K562 (cell line): Measurements from ENCODE around the gene TTC39B.

Experiments
- CTCF ChIP-seq, 3 experiments: IDR thresholded peaks in 2 of 3; conservative IDR thresholded peaks in 1 of 3; 2 replicates each; pipeline ENCODE4 v1.5.1; 2011 to 2012; ENCODE audit warnings: low read length in 3 of 3, mild to moderate bottlenecking in 3 of 3, control low read depth in 2 of 3, improper control_type of control experiment in 1 of 3, inconsistent platforms in 1 of 3, low read depth in 1 of 3, mixed read lengths in 1 of 3, moderate library complexity in 1 of 3; ENCODE audit not compliant: insufficient read depth in 2 of 3
- ZNF239 ChIP-seq: fragments of 250-450 bp; sonication (Bioruptor Pico); IDR thresholded peaks from 2 replicates; pipeline ENCODE4 v1.4.0; 2020; ENCODE audit warnings: mild to moderate bottlenecking
- ZNF766 ChIP-seq: fragments of 200-800 bp; sonication (Bioruptor generic); conservative IDR thresholded peaks from 2 replicates; pipeline ENCODE4 v1.6.1; 2016; ENCODE audit warnings: missing genetic modification characterization, missing compliant biosample characterization

DNA sequence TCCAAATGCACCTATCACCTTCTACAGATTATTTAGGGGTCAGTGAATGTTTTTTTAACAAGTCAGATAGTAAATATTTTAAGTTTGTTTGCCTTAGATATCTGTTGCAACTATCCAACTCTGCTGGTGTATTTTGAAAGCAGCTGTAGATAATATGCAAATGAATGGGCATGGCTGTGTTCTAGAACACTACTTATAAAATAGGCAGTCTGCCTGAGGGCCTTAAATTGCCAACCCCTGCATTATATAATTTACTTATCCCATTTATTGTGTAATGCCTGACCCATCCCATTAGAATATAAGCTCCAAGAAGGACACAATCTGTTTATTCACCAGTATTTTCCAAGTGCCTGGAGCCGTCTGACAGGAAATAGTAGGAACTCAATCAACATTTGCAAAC, 149.0 kb downstream of the TTC39B start:
- no peak for TF ChIP-seq ZNF766
- no peak for TF ChIP-seq ZNF239 (CRISPR knock-in tag)
- no peak for TF ChIP-seq CTCF (IDR thresholded peaks at IDR 0.05 in 2 of 3, conservative IDR thresholded peaks at IDR 0.05 in 1 of 3; ENCODE audit: insufficient read depth in 2 of 3, low read depth in 1 of 3, low read length in 3 of 3)
